Colonic mucosa (tissue), 4 donors: ENCODE measurements around the gene PIGU. TPM values are rescaled to one million over a fixed set of nuclear protein-coding genes. Genes with fewer than 3 reads are reported as not detected.

ENCODE experiments used
- DNase-seq: peaks from one replicate; pipeline ENCODE4 v3.0.0-alpha.2; 2020
- H3K27ac ChIP-seq: fragments of 200-600 bp; one replicate; pipeline ENCODE4 v1.8.0; 2021
- H3K27me3 ChIP-seq: fragments of 200-600 bp; one replicate; pipeline ENCODE4 v1.8.0; 2021
- H3K36me3 ChIP-seq: fragments of 200-600 bp; one replicate; pipeline ENCODE4 v1.8.0; 2021
- H3K4me1 ChIP-seq: fragments of 200-600 bp; one replicate; pipeline ENCODE4 v1.8.0; 2021; ENCODE audit warnings: mild to moderate bottlenecking
- H3K4me3 ChIP-seq: fragments of 200-600 bp; one replicate; pipeline ENCODE4 v1.8.0; 2021
- H3K9ac ChIP-seq, 2 donors: one replicate each; pipeline ENCODE4 v1.7.0; 2013; ENCODE audit warnings: control low read depth in 2 of 2, low read depth in 2 of 2, low read length in 2 of 2
- H3K9me3 ChIP-seq: fragments of 200-600 bp; one replicate; pipeline ENCODE4 v1.8.0; 2021
- intact Hi-C: fragments of 100-400 bp; cut with DNase I; formaldehyde crosslinking; loops from one replicate; pipeline ENCODE4 v1.14.1; 2022
- total RNA-seq, 2 donors: library from RNA; stranded (reverse); fragmentation: NEBNext Ultra II Directional in 1 of 2; extraction: Animal tissue kit (Norgen Biotek cat#: 25700) in 1 of 2; gene quantifications; one replicate each; pipeline ENCODE4 v1.2.1, GENCODE V29; 2021
- TF ChIP-seq, protein P1 (sequence below): fragments of 200-600 bp; IDR thresholded peaks from one replicate; pipeline ENCODE4 v1.8.0; 2022; ENCODE audit warnings: antibody characterized with exemption, mild to moderate bottlenecking
- donor health status: healthy.
- donor health status: DM: no; HTN: no; CAD: no.
- donor health status: DM: no; HTN: no; CAD: no.

The PIGU gene
- total RNA-seq, 2 donors from 2014 or later, result 22.3 to 32.6 TPM

- Histone ChIP-seq H3K9ac (peak overlapping the region in 1 of 2 donors; percentile 43), H3K27me3 (no peaks in the 10 kb centered on the region), H3K27ac (peak overlapping the region; percentile 34), H3K4me1 (peaks cover 12% of the 10 kb centered on the region), H3K36me3 (no peaks in the 10 kb centered on the region), H3K9me3 (no peaks in the 10 kb centered on the region), H3K4me3 (no peak overlapping the region)
- DNase-seq, result peak; percentile 85
- TF ChIP-seq, protein P1, sequence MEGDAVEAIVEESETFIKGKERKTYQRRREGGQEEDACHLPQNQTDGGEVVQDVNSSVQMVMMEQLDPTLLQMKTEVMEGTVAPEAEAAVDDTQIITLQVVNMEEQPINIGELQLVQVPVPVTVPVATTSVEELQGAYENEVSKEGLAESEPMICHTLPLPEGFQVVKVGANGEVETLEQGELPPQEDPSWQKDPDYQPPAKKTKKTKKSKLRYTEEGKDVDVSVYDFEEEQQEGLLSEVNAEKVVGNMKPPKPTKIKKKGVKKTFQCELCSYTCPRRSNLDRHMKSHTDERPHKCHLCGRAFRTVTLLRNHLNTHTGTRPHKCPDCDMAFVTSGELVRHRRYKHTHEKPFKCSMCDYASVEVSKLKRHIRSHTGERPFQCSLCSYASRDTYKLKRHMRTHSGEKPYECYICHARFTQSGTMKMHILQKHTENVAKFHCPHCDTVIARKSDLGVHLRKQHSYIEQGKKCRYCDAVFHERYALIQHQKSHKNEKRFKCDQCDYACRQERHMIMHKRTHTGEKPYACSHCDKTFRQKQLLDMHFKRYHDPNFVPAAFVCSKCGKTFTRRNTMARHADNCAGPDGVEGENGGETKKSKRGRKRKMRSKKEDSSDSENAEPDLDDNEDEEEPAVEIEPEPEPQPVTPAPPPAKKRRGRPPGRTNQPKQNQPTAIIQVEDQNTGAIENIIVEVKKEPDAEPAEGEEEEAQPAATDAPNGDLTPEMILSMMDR, result peak; percentile 52
- intact Hi-C loops, result loop anchor here (5.0 kb wide), 1 partner anchor 188 kb away; no protein-coding TSS in a partner anchor
Observed at GRCh38 chr20:34579191-34579978, 97.5 kb downstream of the PIGU start.

GRCh38 chr20:34578521-34578920, 98.4 kb downstream of the PIGU start:
- no peak overlapping the region for H3K9ac ChIP-seq
- DNase-seq, result no peak
- H3K27ac ChIP-seq, result no peak overlapping the region
- no peaks in the 10 kb centered on the region for H3K27me3 ChIP-seq
- TF ChIP-seq, protein P1, result no peak
- intact Hi-C loops, result loop anchor here (5.0 kb wide), 1 partner anchor 189 kb away; no protein-coding TSS in a partner anchor
- peaks cover 12% of the 10 kb centered on the region for H3K4me1 ChIP-seq
- H3K4me3 ChIP-seq, result no peak overlapping the region
- no peaks in the 10 kb centered on the region for H3K9me3 ChIP-seq
- no peaks in the 10 kb centered on the region for H3K36me3 ChIP-seq

DNA sequence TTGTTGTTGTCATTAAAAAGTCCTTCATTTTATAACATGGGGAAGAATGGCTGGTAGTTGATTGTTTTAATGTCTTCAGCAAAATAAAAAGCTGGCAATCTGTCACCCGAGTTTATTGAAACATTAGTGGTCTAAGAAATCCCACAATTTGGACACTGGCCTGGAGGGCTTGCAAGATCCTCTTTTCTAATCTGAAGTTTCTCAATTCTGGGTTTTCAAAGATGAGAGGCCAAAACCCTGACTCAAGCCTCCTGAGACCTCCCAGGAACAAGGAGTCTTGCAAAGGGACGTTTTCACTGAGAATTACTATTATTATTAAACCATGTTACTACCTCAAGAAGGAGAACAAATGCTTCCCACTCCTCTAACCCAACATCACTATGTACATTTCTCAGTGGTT, 98.9 kb downstream of the PIGU start:
- intact Hi-C loops, result loop anchor here (5.0 kb wide), 1 partner anchor 189 kb away; no protein-coding TSS in a partner anchor
- Histone ChIP-seq H3K9ac (no peak overlapping the region), H3K27ac (no peak overlapping the region), H3K27me3 (no peaks in the 10 kb centered on the region), H3K4me1 (peaks cover 12% of the 10 kb centered on the region), H3K4me3 (no peak overlapping the region), H3K9me3 (no peaks in the 10 kb centered on the region), H3K36me3 (no peaks in the 10 kb centered on the region)
- TF ChIP-seq, protein P1, result no peak
- DNase-seq, result no peak

DNA sequence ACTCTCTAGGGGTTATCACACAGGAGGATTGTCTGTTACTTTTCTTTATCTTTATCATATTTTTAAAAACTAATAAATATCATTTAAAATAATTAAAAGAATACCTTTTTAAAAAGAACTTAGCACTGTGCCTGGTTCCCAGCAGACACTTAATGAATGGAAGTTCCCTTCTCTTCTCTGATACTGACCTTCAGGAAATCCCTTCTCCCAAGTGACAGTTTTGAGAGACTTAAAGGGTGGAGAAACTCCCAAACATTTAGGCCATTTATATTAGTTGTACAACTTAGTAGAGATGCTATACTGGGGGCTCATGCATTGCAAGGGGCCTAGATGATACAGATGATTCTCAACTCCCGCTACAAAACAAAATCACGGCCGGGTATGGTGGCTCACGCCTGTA, 99.8 kb downstream of the PIGU start:
- no peak for DNase-seq
- Histone ChIP-seq H3K9ac (no peak overlapping the region), H3K4me3 (no peak overlapping the region), H3K27ac (no peak overlapping the region), H3K4me1 (peaks cover 8% of the 10 kb centered on the region), H3K36me3 (no peaks in the 10 kb centered on the region), H3K27me3 (no peaks in the 10 kb centered on the region), H3K9me3 (no peaks in the 10 kb centered on the region)
- TF ChIP-seq, protein P1, result no peak
- intact Hi-C loops, result loop anchor here (5.0 kb wide), 1 partner anchor 190 kb away; no protein-coding TSS in a partner anchor

GRCh38 chr20:34575756-34576155, 101.1 kb downstream of the PIGU start:
- no peak overlapping the region for H3K27ac ChIP-seq

More at GRCh38 chr20:34575756-34576155, 101.1 kb downstream of the PIGU start:
- peaks cover 7% of the 10 kb centered on the region for H3K4me1 ChIP-seq
- DNase-seq, result no peak
- intact Hi-C loops, result loop anchor here (5.0 kb wide), 1 partner anchor 192 kb away; no protein-coding TSS in a partner anchor
- no peaks in the 10 kb centered on the region for H3K9me3 ChIP-seq
- H3K27me3 ChIP-seq, result no peaks in the 10 kb centered on the region
- H3K36me3 ChIP-seq, result no peaks in the 10 kb centered on the region
- no peak overlapping the region for H3K4me3 ChIP-seq
- no peak overlapping the region for H3K9ac ChIP-seq
- TF ChIP-seq, protein P1, result no peak
